Cortex of kidney (tissue), 1 donor: ENCODE results near the gene SFRP2.

ENCODE experiments used
- DNase-seq: peaks from one replicate; lab custom pipeline; 2025; lab: John Stamatoyannopoulos, UW

Gene SFRP2

GRCh38 chr4:153794006-153794405 is 5.1 kb upstream of the SFRP2 start:
- DNase-seq = no peak

GRCh38 chr4:153792618-153793247 is 3.9 kb upstream of the SFRP2 start:
- no peak for DNase-seq

DNA sequence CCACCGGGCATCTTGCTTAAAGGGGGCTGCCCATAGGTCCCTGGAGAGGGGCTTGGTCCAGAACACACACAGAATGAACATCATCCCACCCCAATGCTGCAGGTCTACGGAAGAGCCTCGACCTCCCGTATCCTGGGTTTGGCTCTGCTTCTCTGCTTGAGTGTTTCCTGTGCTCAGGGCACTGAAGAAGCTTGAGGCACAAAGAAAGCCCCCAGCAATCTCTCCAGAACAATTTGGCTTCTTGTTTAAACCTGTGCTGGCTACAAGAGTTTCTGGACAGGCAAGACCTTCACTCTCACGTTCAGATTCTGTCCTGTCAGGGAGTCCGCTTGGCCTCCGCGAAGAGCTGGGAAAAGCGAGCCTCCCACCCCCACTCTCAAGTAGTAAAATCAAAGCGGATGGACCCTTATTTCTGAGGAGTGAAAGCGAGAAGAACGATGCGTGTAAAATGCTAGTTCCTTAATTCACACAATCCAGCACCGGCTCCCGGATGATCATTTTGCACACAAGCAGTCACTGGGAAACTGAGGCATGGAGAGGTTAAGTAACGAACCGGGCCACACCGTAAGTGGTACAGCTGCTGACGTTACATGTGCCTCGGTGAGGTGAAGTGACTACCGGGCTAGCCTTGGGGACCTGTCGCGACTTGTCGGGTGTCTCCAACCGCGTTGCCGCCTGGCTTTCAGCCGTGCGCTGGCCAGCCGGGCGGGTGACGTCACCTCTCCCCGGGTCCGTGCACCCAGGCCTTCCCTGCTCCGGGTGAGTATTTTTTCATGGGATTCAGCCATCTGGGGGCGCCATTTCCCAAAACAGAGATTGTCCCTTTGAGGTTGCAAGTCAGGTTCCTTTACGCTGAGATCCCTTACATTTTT is 3.1 kb upstream of the SFRP2 start:
- DNase-seq = no peak

DNA sequence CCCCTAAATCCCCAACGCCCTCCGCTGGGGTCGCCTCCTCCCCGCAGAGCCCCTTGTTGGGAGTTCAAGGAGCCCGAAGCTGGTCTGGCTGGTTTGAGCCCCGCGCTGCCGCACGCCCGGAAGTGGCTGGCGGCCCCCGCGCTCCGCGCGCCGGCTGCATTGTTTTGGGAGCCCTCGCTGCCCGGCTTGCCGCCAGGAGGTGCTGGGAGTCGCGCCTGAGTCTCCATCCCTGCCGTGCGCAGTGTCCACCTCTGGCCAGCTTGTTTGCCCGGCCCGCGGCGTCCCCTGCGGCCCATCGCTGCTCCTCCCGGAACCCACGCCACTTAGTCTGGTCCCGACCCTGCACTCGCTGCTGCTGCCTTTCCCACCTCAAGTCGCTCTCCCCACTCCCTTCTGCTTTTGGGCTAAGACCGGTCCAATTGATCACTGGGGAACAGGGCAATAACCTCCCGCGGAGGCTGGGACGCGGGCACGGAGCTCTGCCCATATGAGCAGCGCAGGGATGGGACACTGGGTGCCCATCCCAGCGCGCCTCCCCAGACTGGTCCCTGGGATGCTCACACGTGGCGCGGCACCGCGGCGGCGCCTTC is 2.2 kb upstream of the SFRP2 start:
- no peak for DNase-seq

- DNase-seq = no peak
Observed at GRCh38 chr4:153790500-153790865, 1.6 kb upstream of the SFRP2 start.

GRCh38 chr4:153789741-153790499 is 1.0 kb upstream of the SFRP2 start:
- DNase-seq = no peak

DNA sequence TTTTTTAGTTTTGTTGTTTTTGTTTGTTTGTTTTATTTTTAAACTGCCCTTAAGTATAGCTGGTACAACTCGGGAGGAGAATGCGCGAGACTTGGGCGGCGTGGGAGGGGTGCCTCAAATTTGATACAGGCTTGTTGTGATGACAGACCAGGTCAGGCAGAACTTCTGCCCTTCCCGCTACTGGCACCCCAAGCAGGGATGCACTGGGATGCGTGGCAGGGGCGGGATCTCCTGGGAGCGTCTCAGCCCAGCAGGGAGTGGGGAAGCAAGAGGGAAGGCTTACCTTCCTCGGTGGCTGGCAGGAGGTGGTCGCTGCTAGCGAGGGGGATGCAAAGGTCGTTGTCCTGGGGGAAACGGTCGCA is 851 bp downstream of the SFRP2 start:
- no peak for DNase-seq

- no peak for DNase-seq
Observed at GRCh38 chr4:153787575-153787974, 1.3 kb downstream of the SFRP2 start.

DNA sequence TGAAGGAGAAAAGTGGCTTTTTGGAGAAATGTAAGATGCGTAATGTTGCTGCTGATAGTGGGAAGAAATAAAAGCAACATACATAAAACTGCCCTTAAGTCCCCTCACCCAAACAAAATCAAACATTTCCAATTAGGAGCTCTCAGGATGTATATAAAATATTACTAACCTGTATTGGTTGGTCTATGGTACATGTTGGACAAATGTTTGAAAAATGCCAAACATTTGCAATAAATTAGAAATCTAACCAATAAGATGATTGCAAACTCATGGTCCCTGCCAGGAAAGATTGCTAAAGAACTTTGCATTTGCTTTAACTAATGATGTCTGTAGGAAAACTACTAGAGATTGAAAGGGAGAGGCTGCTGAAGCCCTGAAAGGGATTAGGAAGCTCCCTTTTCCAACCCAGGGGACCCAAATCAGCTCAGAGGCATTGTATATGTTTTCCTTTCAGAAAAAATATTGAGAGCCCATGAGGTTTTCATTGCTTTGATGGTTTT is 1.8 kb downstream of the SFRP2 start:
- DNase-seq = no peak

DNA sequence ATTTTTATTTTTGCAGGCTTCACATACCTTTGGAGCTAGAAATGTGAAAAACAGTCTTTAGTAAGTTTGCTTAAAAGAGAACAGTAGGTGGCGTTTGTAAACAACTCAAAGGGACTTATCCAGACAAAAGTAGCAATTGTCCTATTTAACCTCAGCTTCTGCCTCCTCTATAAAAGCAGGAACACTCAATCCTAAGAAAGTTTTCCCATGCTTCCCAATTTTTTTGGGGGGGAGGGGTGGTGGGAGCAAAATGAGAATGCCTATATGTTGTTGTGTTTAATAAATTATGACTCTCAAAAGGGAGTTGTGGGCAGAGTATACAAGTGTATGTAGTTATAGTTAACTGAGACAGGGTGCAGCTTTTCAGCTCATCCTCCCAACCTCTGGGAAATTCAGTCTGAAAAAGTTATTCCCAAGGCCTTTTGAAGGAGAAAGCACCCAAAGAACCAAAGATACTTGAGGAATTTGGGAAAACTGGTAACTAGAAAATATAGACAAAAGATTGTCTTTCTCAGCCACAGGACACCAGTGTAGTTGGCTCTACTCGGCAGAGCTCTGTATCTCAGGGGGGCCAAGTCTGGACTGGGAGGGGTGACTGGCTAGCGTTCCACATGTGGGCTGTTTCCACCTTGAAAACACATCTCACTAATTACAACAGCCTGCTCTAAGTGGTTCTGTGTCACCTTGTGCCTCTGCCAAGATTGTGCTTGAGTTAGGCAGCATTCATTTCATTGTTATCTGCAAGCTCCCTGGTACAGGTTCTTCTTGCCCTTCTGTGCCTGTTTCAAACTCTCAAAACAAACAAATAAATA is 2.8 kb downstream of the SFRP2 start:
- DNase-seq = no peak

DNA sequence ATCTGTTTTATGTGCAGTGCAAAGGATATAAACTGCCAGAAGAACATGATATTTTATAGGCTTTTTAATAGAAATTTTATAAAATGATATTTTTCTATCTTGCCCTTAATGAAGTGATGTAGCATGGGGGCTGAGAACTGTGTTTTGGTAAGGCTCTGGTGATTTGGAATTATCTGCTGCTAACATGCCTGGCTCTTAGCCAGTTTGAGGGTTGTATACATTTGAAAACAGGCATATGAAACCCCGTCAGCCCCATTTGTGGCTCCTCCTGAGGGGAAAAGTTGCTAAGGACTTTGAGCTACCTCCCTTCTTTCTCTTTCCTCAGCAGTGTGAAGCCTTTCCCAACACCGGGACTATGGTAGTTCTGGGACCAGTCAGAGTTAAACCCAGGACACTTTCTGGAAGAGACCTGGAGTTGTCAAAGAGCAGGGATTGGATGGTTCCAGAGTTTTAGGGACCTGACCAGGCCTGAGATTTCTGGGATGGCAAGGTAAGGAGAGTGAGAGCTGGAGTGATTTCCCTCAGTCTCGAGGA is 4.7 kb downstream of the SFRP2 start:
- DNase-seq = no peak

- DNase-seq = no peak
Observed at GRCh38 chr4:153782581-153782980, 6.3 kb downstream of the SFRP2 start.

DNA sequence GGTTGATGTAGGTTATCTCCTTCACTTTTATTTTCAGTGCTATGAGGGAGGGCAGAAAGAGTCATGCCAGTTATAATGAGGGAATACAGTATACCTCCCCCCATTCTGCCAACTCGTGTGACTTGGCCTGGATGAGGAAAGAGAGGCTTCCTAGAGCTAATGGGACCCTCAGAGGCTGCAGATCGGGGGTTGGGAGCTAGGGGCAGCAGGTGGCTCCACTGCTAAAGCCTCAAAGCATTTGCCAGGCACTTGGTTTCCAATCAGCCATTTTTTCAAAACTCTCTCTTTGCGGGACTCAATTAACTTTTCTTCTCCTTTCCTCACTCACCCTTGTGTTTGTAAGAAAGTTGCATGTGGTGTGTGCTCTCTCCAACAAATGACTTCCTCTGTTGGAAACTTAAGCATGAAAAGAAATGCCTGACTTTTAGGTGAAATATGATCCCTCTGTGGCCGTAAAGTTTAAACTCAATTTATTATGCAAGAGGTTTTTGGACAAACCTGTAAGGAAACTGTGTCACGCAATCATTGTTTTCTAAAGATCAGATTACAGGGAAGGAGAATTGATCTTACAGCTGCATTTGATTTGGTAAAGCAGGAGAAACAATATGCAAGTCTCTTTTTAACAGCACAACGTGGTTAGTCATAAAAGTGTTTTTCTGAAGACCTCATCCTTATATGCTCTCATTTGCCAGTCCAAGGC is 7.0 kb downstream of the SFRP2 start:
- no peak for DNase-seq

DNA sequence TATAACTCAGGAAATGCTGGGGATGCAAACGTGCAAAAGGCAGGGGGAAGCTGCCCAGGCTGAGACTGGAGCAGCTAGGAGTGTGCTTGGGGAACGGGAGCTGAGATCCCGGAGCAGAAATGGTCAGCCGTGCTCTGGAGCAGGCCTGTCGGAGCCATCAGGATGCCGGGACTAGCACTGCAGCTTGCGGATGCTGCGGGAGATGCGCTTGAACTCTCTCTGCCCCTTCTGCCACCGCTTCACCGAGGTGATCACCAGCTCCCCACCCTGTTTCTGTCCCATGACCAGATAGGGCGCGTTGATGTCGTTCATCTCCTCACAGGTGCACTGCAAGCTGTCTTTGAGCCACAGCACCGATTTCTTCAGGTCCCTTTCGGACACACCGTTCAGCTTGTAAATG is 7.6 kb downstream of the SFRP2 start:
- no peak for DNase-seq

DNA sequence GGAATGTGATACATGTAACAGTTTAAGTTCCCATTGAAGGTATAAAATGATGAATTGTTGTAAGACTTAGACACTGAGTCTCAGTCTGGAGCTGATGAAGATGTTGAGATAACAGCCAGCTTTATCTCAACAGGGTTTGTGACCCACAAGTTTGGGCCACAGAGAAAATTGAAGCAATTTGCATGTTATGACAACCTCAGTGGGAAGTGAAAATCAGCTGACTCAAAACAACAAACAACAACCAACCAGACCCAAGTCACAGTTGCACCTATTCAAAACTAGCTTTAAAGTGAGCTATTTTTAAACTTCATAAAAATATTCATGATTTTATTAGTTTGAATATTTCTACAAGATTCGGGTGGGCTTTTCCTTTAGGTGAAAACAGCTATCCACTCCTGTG is 8.0 kb downstream of the SFRP2 start:
- no peak for DNase-seq

DNA sequence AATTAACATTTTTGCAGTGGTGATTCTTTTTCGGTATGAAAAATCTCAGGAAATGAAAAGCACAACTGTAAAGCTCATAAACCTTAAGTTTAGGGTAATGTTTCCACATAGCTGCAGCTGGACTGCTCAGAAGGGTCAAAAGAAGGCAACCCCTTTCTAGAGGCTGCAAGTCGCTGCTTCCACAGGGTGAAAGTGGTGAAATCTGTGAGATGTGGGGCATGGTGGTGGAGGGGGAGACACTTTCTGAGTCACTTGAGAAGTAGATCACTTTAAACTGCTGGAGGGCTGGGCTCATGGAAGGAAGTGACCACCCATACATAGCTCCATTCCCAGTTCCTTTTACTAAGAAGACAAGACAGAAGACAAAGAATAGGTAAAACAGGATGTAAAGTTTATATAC is 8.7 kb downstream of the SFRP2 start:
- no peak for DNase-seq

DNA sequence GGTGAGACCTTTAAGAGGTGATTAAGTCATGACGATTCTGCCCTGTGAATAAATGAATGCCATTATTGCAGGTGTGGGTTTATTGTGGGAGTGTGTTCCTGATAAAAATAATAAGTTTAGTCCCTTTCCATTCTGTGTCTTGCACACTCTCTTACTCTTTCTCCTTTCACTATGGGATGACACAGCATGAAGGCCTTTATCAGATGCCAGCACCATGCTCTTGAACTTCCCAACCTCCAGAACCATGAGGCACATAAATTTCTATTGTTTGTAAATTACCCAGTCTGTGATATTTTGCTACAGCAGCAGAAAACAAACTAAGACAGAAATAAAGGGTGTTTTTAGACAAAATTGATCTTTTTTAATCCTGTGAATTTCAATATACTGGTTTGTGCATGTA is 10.5 kb downstream of the SFRP2 start:
- no peak for DNase-seq

DNA sequence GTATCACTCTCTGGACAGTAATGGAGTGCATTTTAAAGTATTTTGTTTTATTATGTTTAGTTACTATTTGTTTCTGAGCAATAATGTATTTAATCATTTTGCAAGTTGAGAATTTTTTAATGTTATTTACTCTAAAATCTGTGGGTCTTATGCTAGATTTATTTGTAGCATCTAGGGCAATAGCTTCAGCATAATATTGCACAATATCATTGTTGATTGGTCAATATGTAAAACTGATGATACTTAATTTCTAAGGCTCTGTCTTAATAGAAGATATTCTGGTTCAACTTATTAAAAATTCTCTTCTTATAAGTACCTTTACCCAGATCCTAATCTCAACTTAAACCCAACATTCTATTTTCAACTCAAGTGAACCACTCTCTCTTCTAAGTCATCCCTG is 11.5 kb downstream of the SFRP2 start:
- no peak for DNase-seq

DNA sequence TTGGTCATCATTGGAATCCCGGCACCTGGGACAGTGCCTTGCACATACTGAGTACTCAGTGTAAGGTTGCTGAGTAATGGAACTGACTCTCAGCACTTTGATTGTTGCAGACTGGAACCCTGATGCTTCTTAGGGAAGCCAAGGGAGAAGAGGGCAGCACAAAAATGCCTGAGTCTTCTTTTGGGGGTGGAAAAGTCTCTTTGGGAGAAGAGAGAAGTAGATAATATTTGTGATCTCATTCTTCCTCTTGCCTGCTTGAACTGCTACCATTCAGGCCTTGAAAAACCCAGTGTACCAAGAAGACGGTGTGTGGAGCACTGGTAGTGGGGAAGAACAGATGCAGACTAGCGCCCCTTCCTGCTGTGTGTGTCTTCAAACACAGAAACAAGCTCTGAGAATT is 12.3 kb downstream of the SFRP2 start:
- no peak for DNase-seq

- DNase-seq = no peak
Observed at GRCh38 chr4:153773236-153773690, 15.6 kb downstream of the SFRP2 start.

DNA sequence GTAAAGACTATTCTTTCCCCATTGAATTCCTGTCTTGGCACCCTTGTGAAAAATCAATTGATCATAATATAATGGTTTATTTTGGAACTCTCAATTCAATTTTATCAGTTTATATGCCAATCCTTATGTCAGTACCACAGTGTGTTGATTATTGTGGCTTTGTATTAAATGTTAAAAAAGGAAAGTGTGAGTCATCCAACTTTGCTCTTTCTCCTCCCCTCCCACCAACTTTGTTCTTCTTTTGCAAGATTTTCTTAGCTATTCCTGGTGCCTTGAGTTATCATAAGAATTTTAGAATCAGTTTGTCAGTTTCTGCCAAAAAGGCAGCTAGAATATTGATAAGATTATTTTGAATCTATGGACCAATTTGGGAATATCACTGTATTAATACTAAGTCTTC is 17.8 kb downstream of the SFRP2 start:
- DNase-seq = no peak
